Activated T-cell treated with anti-CD3 and anti-CD28 coated beads, Interleukin-2, amount 50 U/mL, for 24 hours (primary cell): ENCODE results near the gene MYF5.

Source experiments
- DNase-seq: peaks from one replicate; pipeline ENCODE4 v3.0.0-alpha.2; 2020
- H3K27ac Mint-ChIP-seq: 2 replicates; pipeline ENCODE4 v1.8.0; 2020; ENCODE audit warnings: mild to moderate bottlenecking, mixed read lengths
- H3K27me3 Mint-ChIP-seq: 2 replicates; pipeline ENCODE4 v1.8.0; 2020; ENCODE audit warnings: mixed read lengths
- H3K36me3 Mint-ChIP-seq: 2 replicates; pipeline ENCODE4 v1.8.0; 2020; ENCODE audit warnings: low read depth, mixed read lengths
- H3K4me1 Mint-ChIP-seq: 2 replicates; pipeline ENCODE4 v1.8.0; 2020; ENCODE audit warnings: low read depth, mixed read lengths
- H3K4me3 Mint-ChIP-seq: 2 replicates; pipeline ENCODE4 v1.8.0; 2020; ENCODE audit warnings: mild to moderate bottlenecking, moderate library complexity, mixed read lengths
- H3K9me3 Mint-ChIP-seq: 2 replicates; pipeline ENCODE4 v1.8.0; 2020; ENCODE audit warnings: mixed read lengths

MYF5 gene

DNA sequence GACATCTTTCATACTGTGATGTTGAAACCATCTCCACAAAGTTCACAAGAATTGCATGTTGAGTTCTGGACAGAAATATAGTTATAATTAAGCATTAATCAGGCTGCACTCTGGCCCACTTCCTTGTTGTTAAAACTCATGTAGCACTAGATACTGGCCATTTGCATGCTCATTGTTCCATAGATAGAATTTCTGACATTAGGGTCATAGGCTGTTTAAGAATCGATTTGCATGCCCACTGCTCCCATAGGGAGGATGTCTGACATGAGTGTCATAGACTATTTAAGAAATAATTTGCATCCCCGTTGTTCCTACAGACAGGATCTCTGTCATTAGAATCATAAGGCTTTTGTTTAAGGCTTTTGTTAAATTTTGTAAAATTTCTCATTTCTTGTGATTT lies 50.2 kb downstream of the MYF5 start:
- H3K4me1 Mint-ChIP-seq, result no peaks in the 10 kb centered on the region

More for the DNA sequence above, 50.2 kb downstream of the MYF5 start:
- Mint-ChIP-seq H3K27me3 (no peaks in the 10 kb centered on the region), H3K9me3 (peaks cover 9% of the 10 kb centered on the region), H3K27ac (no peak overlapping the region), H3K4me3 (no peak overlapping the region), H3K36me3 (no peaks in the 10 kb centered on the region)
- DNase-seq, result no peak
